Suppressor macrophage (primary cell): ENCODE results near the gene NFX1.
"Not testable (repeated sequence)": the region's sequence is repeated elsewhere in the genome, so short reads cannot be mapped to it uniquely, and the experiment has no call there.

Experiments
- DNase-seq, 4 experiments: peaks; one replicate each; pipeline ENCODE4 v3.0.0-alpha.2; 2020 to 2022

NFX1 gene

GRCh38 chr9:33366979-33367480 is 76.7 kb downstream of the NFX1 start:
- no peak for DNase-seq

- DNase-seq = no peak
These were observed 82.6 kb downstream of the NFX1 start for GRCh38 chr9:33372900-33373299.

- DNase-seq = no peak
These were observed 83.9 kb downstream of the NFX1 start for GRCh38 chr9:33374190-33374589.

- DNase-seq = peak; percentile 75 to 85 (median 79)
These were observed 84.4 kb downstream of the NFX1 start for GRCh38 chr9:33374634-33375237.

- no peak for DNase-seq
These were observed 85.0 kb downstream of the NFX1 start for GRCh38 chr9:33375238-33375840.

- DNase-seq = no peak
These were observed 85.6 kb downstream of the NFX1 start for GRCh38 chr9:33375841-33376321.

- no peak for DNase-seq
These were observed 86.9 kb downstream of the NFX1 start for GRCh38 chr9:33377089-33377715.

- no peak for DNase-seq
These were observed 87.9 kb downstream of the NFX1 start for GRCh38 chr9:33378121-33378795.

GRCh38 chr9:33379666-33380389 is 89.5 kb downstream of the NFX1 start:
- DNase-seq = no peak

GRCh38 chr9:33380390-33381094 is 90.2 kb downstream of the NFX1 start:
- DNase-seq = no peak

- peak in 1 of 4 experiments; percentile 20 for DNase-seq
These were observed 91.0 kb downstream of the NFX1 start for GRCh38 chr9:33381231-33381791.

GRCh38 chr9:33382397-33382796 is 92.1 kb downstream of the NFX1 start:
- not testable (repeated sequence) for DNase-seq

GRCh38 chr9:33383396-33383795 is 93.1 kb downstream of the NFX1 start:
- DNase-seq = not testable (repeated sequence)

- not testable (repeated sequence) for DNase-seq
These were observed 95.2 kb downstream of the NFX1 start for GRCh38 chr9:33385536-33385935.

GRCh38 chr9:33385979-33386640 is 95.8 kb downstream of the NFX1 start:
- not testable (repeated sequence) for DNase-seq

GRCh38 chr9:33386641-33386996 is 96.3 kb downstream of the NFX1 start:
- DNase-seq = not testable (repeated sequence)

- not testable (repeated sequence) for DNase-seq
These were observed 96.7 kb downstream of the NFX1 start for GRCh38 chr9:33386998-33387397.

GRCh38 chr9:33388110-33388994 is 98.0 kb downstream of the NFX1 start:
- no peak for DNase-seq

GRCh38 chr9:33391111-33391771 is 100.9 kb downstream of the NFX1 start:
- peak; percentile 38 to 68 (median 60) for DNase-seq
